Chondrocyte (in vitro differentiated cells): ENCODE results near the gene ZNHIT2. TPM values are rescaled to one million over a fixed set of nuclear protein-coding genes. Genes with fewer than 3 reads are reported as not detected.

Experiments
- DNase-seq: peaks from one replicate; pipeline ENCODE4 v3.0.0; 2021; ENCODE audit warnings: mixed read lengths, low spot score
- H3K27ac Mint-ChIP-seq: one replicate; pipeline ENCODE4 v1.8.0; 2021; ENCODE audit warnings: mild to moderate bottlenecking, moderate library complexity, mixed read lengths; ENCODE audit not compliant: unreplicated experiment
- H3K27me3 Mint-ChIP-seq: 2 replicates; pipeline ENCODE4 v1.8.0; 2021; ENCODE audit warnings: low read depth, mixed read lengths
- H3K36me3 Mint-ChIP-seq: 2 replicates; pipeline ENCODE4 v1.8.0; 2021; ENCODE audit warnings: low read depth, mixed read lengths
- H3K4me1 Mint-ChIP-seq: 2 replicates; pipeline ENCODE4 v1.8.0; 2021; ENCODE audit warnings: low read depth, mild to moderate bottlenecking, mixed read lengths
- H3K4me3 Mint-ChIP-seq: one replicate; pipeline ENCODE4 v1.8.0; 2021; ENCODE audit warnings: mild to moderate bottlenecking, moderate library complexity, mixed read lengths; ENCODE audit not compliant: unreplicated experiment
- H3K9me3 Mint-ChIP-seq: 2 replicates; pipeline ENCODE4 v1.8.0; 2021; ENCODE audit warnings: low read depth, mixed read lengths
- microRNA-seq: library from miRNA; unstranded; fragments of <30 nt; microRNA quantifications from one replicate; pipeline ENCODE4 v1.2.0, GENCODE V29; 2020; ENCODE audit warnings: borderline number of aligned reads
- total RNA-seq: library from RNA; stranded (reverse); gene quantifications from 3 replicates; pipeline ENCODE4 v1.2.1, GENCODE V29; 2021
- TF ChIP-seq, protein P1 (sequence below): fragments of 200-600 bp; sonication (generic); IDR thresholded peaks from 2 replicates; pipeline ENCODE4 v1.5.0; 2021; ENCODE audit warnings: antibody characterized with exemption, mild to moderate bottlenecking, moderate library complexity

ZNHIT2 gene
- total RNA-seq, 1 donor from 2014 or later = 7.9 TPM

DNA sequence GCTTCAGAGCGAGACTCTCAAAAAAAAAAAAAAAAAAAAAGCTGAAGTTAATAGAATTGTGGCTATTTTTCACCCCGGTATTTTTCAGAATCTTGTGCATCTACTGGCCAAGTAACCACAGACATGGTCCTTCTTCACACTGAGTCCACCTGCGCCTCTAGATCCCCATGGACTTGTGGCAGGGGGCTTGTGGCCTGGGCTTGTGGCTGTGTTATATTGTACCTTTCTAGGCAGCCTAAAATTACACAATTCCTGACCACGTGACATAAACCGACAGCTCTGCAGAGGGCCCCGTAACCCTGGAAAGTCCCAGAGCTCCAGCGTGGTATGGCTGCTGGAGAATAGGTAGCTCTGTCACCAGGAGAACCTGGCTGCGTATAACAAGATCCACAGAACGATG is 48.3 kb downstream of the ZNHIT2 start:
- TF ChIP-seq, protein P1, sequence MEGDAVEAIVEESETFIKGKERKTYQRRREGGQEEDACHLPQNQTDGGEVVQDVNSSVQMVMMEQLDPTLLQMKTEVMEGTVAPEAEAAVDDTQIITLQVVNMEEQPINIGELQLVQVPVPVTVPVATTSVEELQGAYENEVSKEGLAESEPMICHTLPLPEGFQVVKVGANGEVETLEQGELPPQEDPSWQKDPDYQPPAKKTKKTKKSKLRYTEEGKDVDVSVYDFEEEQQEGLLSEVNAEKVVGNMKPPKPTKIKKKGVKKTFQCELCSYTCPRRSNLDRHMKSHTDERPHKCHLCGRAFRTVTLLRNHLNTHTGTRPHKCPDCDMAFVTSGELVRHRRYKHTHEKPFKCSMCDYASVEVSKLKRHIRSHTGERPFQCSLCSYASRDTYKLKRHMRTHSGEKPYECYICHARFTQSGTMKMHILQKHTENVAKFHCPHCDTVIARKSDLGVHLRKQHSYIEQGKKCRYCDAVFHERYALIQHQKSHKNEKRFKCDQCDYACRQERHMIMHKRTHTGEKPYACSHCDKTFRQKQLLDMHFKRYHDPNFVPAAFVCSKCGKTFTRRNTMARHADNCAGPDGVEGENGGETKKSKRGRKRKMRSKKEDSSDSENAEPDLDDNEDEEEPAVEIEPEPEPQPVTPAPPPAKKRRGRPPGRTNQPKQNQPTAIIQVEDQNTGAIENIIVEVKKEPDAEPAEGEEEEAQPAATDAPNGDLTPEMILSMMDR = no peak
- DNase-seq = no peak
- Mint-ChIP-seq H3K4me1 (no peaks in the 10 kb centered on the region), H3K27ac (no peak overlapping the region), H3K4me3 (no peak overlapping the region), H3K27me3 (no peaks in the 10 kb centered on the region), H3K36me3 (no peaks in the 10 kb centered on the region), H3K9me3 (no peaks in the 10 kb centered on the region)

DNA sequence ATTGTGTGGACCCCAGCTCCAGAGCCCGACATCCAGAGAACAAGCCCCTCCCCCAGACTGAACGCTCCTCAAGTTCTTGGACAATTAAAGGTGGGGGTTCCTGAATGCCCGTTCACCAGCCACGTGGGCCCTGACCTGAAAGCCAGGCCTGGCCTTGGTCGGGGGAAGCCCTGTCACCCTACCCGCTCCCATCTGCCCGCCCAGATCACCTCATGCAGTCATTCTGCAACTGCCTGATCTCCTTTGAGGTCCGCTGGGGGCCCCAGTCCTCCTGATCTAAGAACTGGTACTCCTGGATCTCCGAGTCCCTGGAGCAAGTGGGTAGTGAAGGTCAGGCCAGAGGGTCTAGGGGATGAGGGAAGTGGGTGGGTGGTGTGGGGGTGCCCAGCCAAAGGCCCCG is 50.1 kb downstream of the ZNHIT2 start:
- Mint-ChIP-seq H3K4me1 (no peaks in the 10 kb centered on the region), H3K9me3 (no peaks in the 10 kb centered on the region), H3K27me3 (no peaks in the 10 kb centered on the region), H3K4me3 (no peak overlapping the region), H3K27ac (no peak overlapping the region), H3K36me3 (no peaks in the 10 kb centered on the region)
- TF ChIP-seq, protein P1 = no peak
- DNase-seq = no peak

- Mint-ChIP-seq H3K9me3 (no peaks in the 10 kb centered on the region), H3K27me3 (no peaks in the 10 kb centered on the region), H3K4me3 (no peak overlapping the region), H3K27ac (no peak overlapping the region), H3K36me3 (no peaks in the 10 kb centered on the region), H3K4me1 (no peaks in the 10 kb centered on the region)
- no peak for DNase-seq
- TF ChIP-seq, protein P1 = no peak
Observed at GRCh38 chr11:65066805-65067291, 50.7 kb downstream of the ZNHIT2 start.

Small RNAs within 50 kb of the gene (microRNA-seq; reads per million reads assigned to microRNA genes)
- gene MIR6751 = not detected

Other genes starting within 250 kb of the ZNHIT2 start
- 78.9 to 129 TPM (median 111 TPM) in 3 replicates for gene EHD1, start 239.1 kb downstream of the ZNHIT2 start, total RNA-seq
- 15.2 to 21.9 TPM (median 16.3 TPM) in 3 replicates for gene ATG2A, start 200.5 kb downstream of the ZNHIT2 start, total RNA-seq
- gene PPP2R5B, start 193.0 kb downstream of the ZNHIT2 start, total RNA-seq = 21.7 to 33.2 TPM (median 29.3 TPM) in 3 replicates
- gene GPHA2, start 181.8 kb downstream of the ZNHIT2 start, total RNA-seq = not detected in 3 replicates
- not detected in 3 replicates for gene MAJIN, start 145.6 kb downstream of the ZNHIT2 start, total RNA-seq
- not detected in 3 replicates for gene BATF2, start 120.7 kb downstream of the ZNHIT2 start, total RNA-seq
- 80.1 to 85.5 TPM (median 83.7 TPM) in 3 replicates for gene ARL2, start 103.5 kb downstream of the ZNHIT2 start, total RNA-seq
- 21.0 to 26.1 TPM (median 24.9 TPM) in 3 replicates for gene SNX15, start 90.3 kb downstream of the ZNHIT2 start, total RNA-seq
- 13.1 to 18.2 TPM (median 14.3 TPM) in 3 replicates for gene SAC3D1, start 76.5 kb downstream of the ZNHIT2 start, total RNA-seq
- not detected in 3 replicates for gene NAALADL1, start 59.1 kb downstream of the ZNHIT2 start, total RNA-seq
- gene CDCA5, start 33.7 kb downstream of the ZNHIT2 start, total RNA-seq = 5.5 to 11.4 TPM (median 6.3 TPM) in 3 replicates
- 48.9 to 53.3 TPM (median 50.0 TPM) in 3 replicates for gene ZFPL1, start 33.5 kb downstream of the ZNHIT2 start, total RNA-seq
- 72.8 to 94.0 TPM (median 73.4 TPM) in 3 replicates for gene VPS51, start 21.5 kb downstream of the ZNHIT2 start, total RNA-seq
- 10.3 to 14.4 TPM (median 10.7 TPM) in 3 replicates for gene TM7SF2, start 5.8 kb downstream of the ZNHIT2 start, total RNA-seq
- gene FAU, start 4.4 kb upstream of the ZNHIT2 start, total RNA-seq = 506 to 669 TPM (median 519 TPM) in 3 replicates
- 37.2 to 43.2 TPM (median 40.5 TPM) in 3 replicates for gene MRPL49, start 4.6 kb upstream of the ZNHIT2 start, total RNA-seq
- gene SYVN1, start 16.8 kb upstream of the ZNHIT2 start, total RNA-seq = 47.5 to 53.5 TPM (median 49.2 TPM) in 3 replicates
- gene SPDYC, start 52.5 kb upstream of the ZNHIT2 start, total RNA-seq = not detected in 3 replicates
- 120 to 130 TPM (median 127 TPM) in 3 replicates for gene CAPN1, start 64.2 kb upstream of the ZNHIT2 start, total RNA-seq
- gene POLA2, start 144.3 kb upstream of the ZNHIT2 start, total RNA-seq = 5.7 to 19.0 TPM (median 6.2 TPM) in 3 replicates
- 7.3 to 12.8 TPM (median 12.6 TPM) in 3 replicates for gene CDC42EP2, start 197.2 kb upstream of the ZNHIT2 start, total RNA-seq
- 49.7 to 52.3 TPM (median 49.9 TPM) in 3 replicates for gene DPF2, start 216.2 kb upstream of the ZNHIT2 start, total RNA-seq
- gene TIGD3, start 237.1 kb upstream of the ZNHIT2 start, total RNA-seq = 0.10 to 0.18 TPM in 2 of 3 replicates, not detected in the other